ENCODE data around the gene ABCB1. TPM values are rescaled to one million over a fixed set of nuclear protein-coding genes. Genes with fewer than 3 reads are reported as not detected.
A peak's percentile ranks its signal among the peaks of the same experiment; 100 is the strongest.

The ABCB1 gene
- total and polyA plus RNA-seq, 2 experiments from 2014 or later: 0.53 to 0.80 TPM

DNA sequence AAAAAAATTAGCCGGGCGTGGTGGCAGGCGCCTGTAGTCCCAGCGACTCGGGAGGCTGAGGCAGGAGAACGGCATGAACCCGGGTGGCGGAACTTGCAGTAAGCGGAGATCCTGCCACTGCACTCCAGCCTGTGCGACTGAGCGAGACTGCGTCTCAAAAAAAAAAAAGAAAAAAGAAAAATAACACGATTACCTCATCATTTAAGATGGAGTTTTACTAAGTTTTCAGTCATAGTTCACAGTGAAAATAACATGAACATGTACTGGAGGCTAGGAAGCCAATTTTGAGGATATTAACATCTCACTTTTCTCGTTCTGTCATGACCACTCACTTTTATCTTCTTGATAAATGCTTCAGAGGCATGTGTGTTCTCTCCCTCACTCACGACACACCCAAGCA, 24.4 kb upstream of the ABCB1 start:
- no peak overlapping the region for H2AFZ ChIP-seq
- H3F3A ChIP-seq (replicated peaks; ENCODE audit: low read depth): no peaks in the 10 kb centered on the region
- no peak overlapping the region for H3K27ac Mint-ChIP-seq
- ATAC-seq (no peak), DNase-seq (ENCODE audit: low spot score) (no peak)
- no peak overlapping the region for H3K4me3 Mint-ChIP-seq
- H3K9me3 Mint-ChIP-seq: peaks cover 3% of the 10 kb centered on the region; the same call in 2 of the 3 replicates
- no peak overlapping the region for H3K4me2 ChIP-seq
- H4K20me1 ChIP-seq (replicated peaks; ENCODE audit: insufficient read depth): no peaks in the 10 kb centered on the region; the same call in 1 of the 2 replicates
- H3K4me1 Mint-ChIP-seq: peaks cover 4% of the 10 kb centered on the region; the same call in 2 of the 3 replicates
- H3K79me2 ChIP-seq (replicated peaks; ENCODE audit: insufficient read depth): no peaks in the 10 kb centered on the region
- no peak overlapping the region for H3K27ac ChIP-seq (ENCODE audit: low read depth)
- no peaks in the 10 kb centered on the region for H3K36me3 Mint-ChIP-seq (ENCODE audit: low read depth)
- H3K4me1 ChIP-seq (ENCODE audit: insufficient read depth): no peaks in the 10 kb centered on the region; the same call in 1 of the 2 replicates
- peaks cover 24% of the 10 kb centered on the region for H3K27me3 Mint-ChIP-seq (ENCODE audit: insufficient read depth, low read depth, poor library complexity)
- TF ChIP-seq ZNF331 (CRISPR knock-in tag; IDR thresholded peaks at IDR 0.05; ENCODE audit: low read depth): no peak
- H3K9me2 ChIP-seq (ENCODE audit: insufficient read depth): no peaks in the 10 kb centered on the region
- no peak overlapping the region for H3K4me3 ChIP-seq
- H3K36me3 ChIP-seq (ENCODE audit: insufficient read depth): no peaks in the 10 kb centered on the region
- peaks cover 31% of the 10 kb centered on the region for H3K27me3 ChIP-seq (ENCODE audit: insufficient read depth)

DNA sequence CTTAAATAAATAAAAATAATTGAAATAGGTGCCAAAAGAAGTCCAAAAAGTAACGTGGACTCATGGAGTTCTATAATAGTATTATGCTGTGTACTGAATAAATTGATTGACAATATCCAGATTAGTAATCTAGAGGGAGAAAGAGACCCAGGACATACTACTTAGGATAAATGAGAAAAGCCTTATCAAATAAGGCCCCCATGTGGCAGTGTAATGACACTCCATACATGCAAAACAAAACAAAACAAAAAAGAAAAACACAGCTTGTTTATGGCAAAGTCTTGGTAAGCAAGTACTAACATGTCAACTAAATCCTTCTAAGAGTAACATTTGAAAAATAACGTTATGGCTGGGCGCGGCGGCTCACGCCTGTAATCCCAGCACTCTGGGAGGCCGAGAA, 23.9 kb upstream of the ABCB1 start:
- H3K79me2 ChIP-seq (replicated peaks; ENCODE audit: insufficient read depth): no peaks in the 10 kb centered on the region
- no peak overlapping the region for H2AFZ ChIP-seq
- Mint-ChIP-seq H3K27ac (no peak overlapping the region), H3K4me3 (no peak overlapping the region), H3K4me1 (peaks cover 4% of the 10 kb centered on the region; the same call in 2 of the 3 replicates), H3K27me3 (ENCODE audit: insufficient read depth, low read depth, poor library complexity) (peaks cover 23% of the 10 kb centered on the region), H3K36me3 (ENCODE audit: low read depth) (no peaks in the 10 kb centered on the region), H3K9me3 (peaks cover 3% of the 10 kb centered on the region; the same call in 2 of the 3 replicates)
- H3K4me3 ChIP-seq: no peak overlapping the region
- H3K27ac ChIP-seq (ENCODE audit: low read depth): no peak overlapping the region
- H3K4me2 ChIP-seq: no peak overlapping the region
- no peaks in the 10 kb centered on the region for H3F3A ChIP-seq (replicated peaks; ENCODE audit: low read depth)
- no peaks in the 10 kb centered on the region; the same call in 1 of the 2 replicates for H3K4me1 ChIP-seq (ENCODE audit: insufficient read depth)
- no peaks in the 10 kb centered on the region for H4K20me1 ChIP-seq (replicated peaks; ENCODE audit: insufficient read depth)
- peaks cover 26% of the 10 kb centered on the region for H3K27me3 ChIP-seq (ENCODE audit: insufficient read depth)
- no peaks in the 10 kb centered on the region for H3K36me3 ChIP-seq (ENCODE audit: insufficient read depth)
- H3K9me2 ChIP-seq (ENCODE audit: insufficient read depth): no peaks in the 10 kb centered on the region
- DNase-seq (ENCODE audit: low spot score) (no peak), ATAC-seq (no peak)
- TF ChIP-seq, protein P1, sequence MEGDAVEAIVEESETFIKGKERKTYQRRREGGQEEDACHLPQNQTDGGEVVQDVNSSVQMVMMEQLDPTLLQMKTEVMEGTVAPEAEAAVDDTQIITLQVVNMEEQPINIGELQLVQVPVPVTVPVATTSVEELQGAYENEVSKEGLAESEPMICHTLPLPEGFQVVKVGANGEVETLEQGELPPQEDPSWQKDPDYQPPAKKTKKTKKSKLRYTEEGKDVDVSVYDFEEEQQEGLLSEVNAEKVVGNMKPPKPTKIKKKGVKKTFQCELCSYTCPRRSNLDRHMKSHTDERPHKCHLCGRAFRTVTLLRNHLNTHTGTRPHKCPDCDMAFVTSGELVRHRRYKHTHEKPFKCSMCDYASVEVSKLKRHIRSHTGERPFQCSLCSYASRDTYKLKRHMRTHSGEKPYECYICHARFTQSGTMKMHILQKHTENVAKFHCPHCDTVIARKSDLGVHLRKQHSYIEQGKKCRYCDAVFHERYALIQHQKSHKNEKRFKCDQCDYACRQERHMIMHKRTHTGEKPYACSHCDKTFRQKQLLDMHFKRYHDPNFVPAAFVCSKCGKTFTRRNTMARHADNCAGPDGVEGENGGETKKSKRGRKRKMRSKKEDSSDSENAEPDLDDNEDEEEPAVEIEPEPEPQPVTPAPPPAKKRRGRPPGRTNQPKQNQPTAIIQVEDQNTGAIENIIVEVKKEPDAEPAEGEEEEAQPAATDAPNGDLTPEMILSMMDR (conservative IDR thresholded peaks at IDR 0.05; ENCODE audit: low read depth in 2 of 2): peak; percentile 21 to 24; a peak in 2 of 4 replicates
- no peak for TF ChIP-seq CREB1 (CRISPR knock-in tag; IDR thresholded peaks at IDR 0.05; ENCODE audit: low read depth)

DNA sequence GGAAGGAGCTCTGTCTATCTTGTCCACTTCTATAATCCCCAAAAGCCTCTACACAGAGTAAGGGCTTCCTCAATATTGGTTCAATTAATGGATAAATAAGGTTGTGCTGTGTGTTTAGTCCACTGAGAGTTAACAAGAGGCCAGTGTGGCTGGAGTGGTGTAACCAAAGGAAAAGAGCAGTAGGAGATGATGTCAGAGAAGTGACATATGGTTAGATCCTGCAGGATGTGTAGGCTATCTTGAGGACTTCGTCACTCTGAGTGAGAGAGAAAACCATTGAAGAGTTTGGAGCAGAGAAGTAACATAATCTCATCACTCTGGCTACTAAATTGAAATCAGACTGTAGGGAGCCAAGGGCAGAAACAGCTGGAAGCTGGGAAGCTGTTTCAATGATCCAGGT, 14.5 kb upstream of the ABCB1 start:
- TF ChIP-seq CREB1 (CRISPR knock-in tag; IDR thresholded peaks at IDR 0.05; ENCODE audit: low read depth): no peak
- TF ChIP-seq ZNF331 (CRISPR knock-in tag; IDR thresholded peaks at IDR 0.05; ENCODE audit: low read depth): no peak
- no peak for TF ChIP-seq ZNF114 (CRISPR knock-in tag; IDR thresholded peaks at IDR 0.05)
- H3K27me3 ChIP-seq (ENCODE audit: insufficient read depth): no peaks in the 10 kb centered on the region

More for the DNA sequence above, 14.5 kb upstream of the ABCB1 start:
- no peaks in the 10 kb centered on the region for H3K36me3 Mint-ChIP-seq (ENCODE audit: low read depth)
- H3K4me1 ChIP-seq (ENCODE audit: insufficient read depth): no peaks in the 10 kb centered on the region
- H3K4me1 Mint-ChIP-seq: no peaks in the 10 kb centered on the region
- no peak overlapping the region for H3K4me2 ChIP-seq
- H3K27ac Mint-ChIP-seq: no peak overlapping the region
- no peak for ATAC-seq
- no peak overlapping the region for H3K27ac ChIP-seq (ENCODE audit: low read depth)
- no peaks in the 10 kb centered on the region for H3K9me2 ChIP-seq (ENCODE audit: insufficient read depth)
- H3K4me3 Mint-ChIP-seq: no peak overlapping the region
- no peaks in the 10 kb centered on the region for H3K9me3 Mint-ChIP-seq
- no peaks in the 10 kb centered on the region for H3F3A ChIP-seq (replicated peaks; ENCODE audit: low read depth)
- no peaks in the 10 kb centered on the region for H4K20me1 ChIP-seq (replicated peaks; ENCODE audit: insufficient read depth)
- no peaks in the 10 kb centered on the region for H3K79me2 ChIP-seq (replicated peaks; ENCODE audit: insufficient read depth)
- H3K27me3 Mint-ChIP-seq (ENCODE audit: insufficient read depth, low read depth, poor library complexity): no peaks in the 10 kb centered on the region
- peak overlapping the region; percentile 59; the same call in 1 of the 2 replicates for H2AFZ ChIP-seq
- no peak overlapping the region for H3K4me3 ChIP-seq
- H3K36me3 ChIP-seq (ENCODE audit: insufficient read depth): no peaks in the 10 kb centered on the region
- no peak for DNase-seq (ENCODE audit: low spot score)

All from GM23338 (cell line).